Activated CD4-positive, alpha-beta memory T cell treated with anti-CD3 and anti-CD28 coated beads for 36 hours (primary cell): ENCODE results near the gene UBAC2. TPM values are rescaled to one million over a fixed set of nuclear protein-coding genes. Genes with fewer than 3 reads are reported as not detected.

Experiments
- CTCF ChIA-PET: fragments of 350-600 bp; sonication (Branson Sonifier 250); formaldehyde crosslinking; loops from one replicate; lab custom pipeline; 2021; ENCODE audit warnings: antibody characterized with exemption, inconsistent platforms; lab: Charles Lee
- POLR2A ChIA-PET: fragments of 350-600 bp; sonication (Branson Sonifier 250); formaldehyde crosslinking; loops from one replicate; lab custom pipeline; 2021; ENCODE audit warnings: antibody characterized with exemption; lab: Charles Lee
- DNase-seq: peaks from one replicate; pipeline ENCODE4 v3.0.0-alpha.2; 2020
- H3K27ac Mint-ChIP-seq: one replicate; pipeline ENCODE4 v1.8.0; 2021; ENCODE audit warnings: mixed read lengths
- H3K27me3 Mint-ChIP-seq: one replicate; pipeline ENCODE4 v1.8.0; 2021; ENCODE audit warnings: mixed read lengths
- H3K36me3 Mint-ChIP-seq: one replicate; pipeline ENCODE4 v1.8.0; 2021; ENCODE audit warnings: mixed read lengths
- H3K4me1 Mint-ChIP-seq: one replicate; pipeline ENCODE4 v1.8.0; 2021; ENCODE audit warnings: low read depth, mixed read lengths
- H3K4me3 Mint-ChIP-seq: one replicate; pipeline ENCODE4 v1.8.0; 2021; ENCODE audit warnings: mild to moderate bottlenecking, mixed read lengths
- H3K9me3 Mint-ChIP-seq: one replicate; pipeline ENCODE4 v1.8.0; 2021; ENCODE audit warnings: mixed read lengths
- intact Hi-C: fragments of 100-400 bp; cut with micrococcal nuclease; formaldehyde crosslinking; loops from one replicate; pipeline ENCODE4 v1.15.1; 2023
- total RNA-seq, 2 experiments: library from RNA; stranded (reverse); gene quantifications; one replicate each; pipeline ENCODE4 v1.2.3, GENCODE V29; 2021

The UBAC2 gene
- total RNA-seq, 2 experiments from 2014 or later: 51.8 to 54.5 TPM

DNA sequence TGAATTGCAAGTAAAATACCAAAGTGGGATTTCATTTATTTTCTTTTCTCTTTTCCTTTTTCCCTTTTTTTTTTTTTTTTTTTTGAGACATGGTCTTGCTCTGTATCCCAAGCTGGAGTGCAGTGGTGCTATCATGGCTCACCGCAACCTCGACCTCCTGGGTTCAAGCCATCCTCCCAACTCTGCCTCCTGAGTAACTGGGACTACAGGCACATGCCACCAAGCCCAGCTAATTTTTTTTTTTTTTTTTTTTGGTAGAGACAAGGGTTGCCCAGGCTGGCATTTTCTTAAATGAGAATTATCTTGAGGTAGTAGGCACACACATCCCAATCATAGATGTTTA is 175.1 kb downstream of the UBAC2 start:
- no peaks in the 10 kb centered on the region for H3K9me3 Mint-ChIP-seq
- peaks cover 76% of the 10 kb centered on the region for H3K4me1 Mint-ChIP-seq
- no peak overlapping the region for H3K27ac Mint-ChIP-seq
- ChIA-PET POLR2A (interaction anchor here (0.9 to 1.4 kb wide), 2 partner anchors 18 to 23 kb away, joined by 3 to 4 read pairs; no protein-coding TSS in a partner anchor), CTCF (interaction anchor here (4.3 to 7.3 kb wide), 2 partner anchors 12 to 60 kb away, joined by 24 to 25 read pairs; no protein-coding TSS in a partner anchor)
- H3K27me3 Mint-ChIP-seq: no peaks in the 10 kb centered on the region
- H3K4me3 Mint-ChIP-seq: no peak overlapping the region
- H3K36me3 Mint-ChIP-seq: peaks cover 54% of the 10 kb centered on the region
- no peak for DNase-seq
- intact Hi-C loops: no loop called here

- ChIA-PET CTCF (interaction anchor here (1.9 to 7.3 kb wide), 2 partner anchors 60 to 107 kb away, joined by 7 to 24 read pairs; no protein-coding TSS in a partner anchor), POLR2A (interaction anchor here (1.4 kb wide), 1 partner anchor 24 kb away, joined by 4 read pairs; no protein-coding TSS in a partner anchor)
- H3K4me3 Mint-ChIP-seq: no peak overlapping the region
- peaks cover 52% of the 10 kb centered on the region for H3K36me3 Mint-ChIP-seq
- no peaks in the 10 kb centered on the region for H3K9me3 Mint-ChIP-seq
- H3K27me3 Mint-ChIP-seq: no peaks in the 10 kb centered on the region
- DNase-seq: peak; percentile 9
- peaks cover 76% of the 10 kb centered on the region for H3K4me1 Mint-ChIP-seq
- no peak overlapping the region for H3K27ac Mint-ChIP-seq
- intact Hi-C loops: no loop called here
Measured at GRCh38 chr13:99376132-99376531, 175.5 kb downstream of the UBAC2 start.

- Mint-ChIP-seq H3K9me3 (no peaks in the 10 kb centered on the region), H3K27me3 (no peaks in the 10 kb centered on the region), H3K4me1 (peaks cover 79% of the 10 kb centered on the region), H3K4me3 (no peak overlapping the region), H3K36me3 (peaks cover 54% of the 10 kb centered on the region), H3K27ac (no peak overlapping the region)
- ChIA-PET POLR2A (interaction anchor here (1.4 kb wide), 1 partner anchor 25 kb away, joined by 4 read pairs; no protein-coding TSS in a partner anchor), CTCF (interaction anchor here (1.9 to 7.3 kb wide), 2 partner anchors 59 to 107 kb away, joined by 7 to 24 read pairs; no protein-coding TSS in a partner anchor)
- DNase-seq: peak; percentile 9
- intact Hi-C loops: no loop called here
Measured at GRCh38 chr13:99376924-99377323, 176.3 kb downstream of the UBAC2 start.

- Mint-ChIP-seq H3K27ac (no peak overlapping the region), H3K27me3 (no peaks in the 10 kb centered on the region), H3K4me1 (peaks cover 79% of the 10 kb centered on the region), H3K4me3 (no peak overlapping the region), H3K9me3 (no peaks in the 10 kb centered on the region), H3K36me3 (peaks cover 48% of the 10 kb centered on the region)
- intact Hi-C loops: no loop called here
- peak; percentile 5 for DNase-seq
- POLR2A ChIA-PET: no interaction called here
- CTCF ChIA-PET: interaction anchor here (1.9 to 7.3 kb wide), 2 partner anchors 58 to 108 kb away, joined by 7 to 24 read pairs; no protein-coding TSS in a partner anchor
Measured at GRCh38 chr13:99377641-99378040, 177.0 kb downstream of the UBAC2 start.

- intact Hi-C loops: no loop called here
- H3K27me3 Mint-ChIP-seq: no peaks in the 10 kb centered on the region
- H3K36me3 Mint-ChIP-seq: peaks cover 44% of the 10 kb centered on the region
- H3K9me3 Mint-ChIP-seq: no peaks in the 10 kb centered on the region
- peaks cover 84% of the 10 kb centered on the region for H3K4me1 Mint-ChIP-seq
- H3K27ac Mint-ChIP-seq: no peak overlapping the region
- ChIA-PET CTCF (interaction anchor here (1.2 to 1.4 kb wide), 2 partner anchors 55 to 81 kb away, joined by 3 read pairs; no protein-coding TSS in a partner anchor), POLR2A (interaction anchor here (3.1 kb wide), 1 partner anchor 71 kb away, joined by 15 read pairs; the partner anchor contains the start of gene GPR183)
- no peak overlapping the region for H3K4me3 Mint-ChIP-seq
- no peak for DNase-seq
Measured at GRCh38 chr13:99378985-99379733, 178.5 kb downstream of the UBAC2 start.

GRCh38 chr13:99379856-99380801 is 179.5 kb downstream of the UBAC2 start:
- H3K4me3 Mint-ChIP-seq: no peak overlapping the region
- H3K9me3 Mint-ChIP-seq: no peaks in the 10 kb centered on the region
- peak; percentile 8 for DNase-seq
- H3K27me3 Mint-ChIP-seq: no peaks in the 10 kb centered on the region
- ChIA-PET CTCF (interaction anchor here (1.2 to 12.9 kb wide), 14 partner anchors 9 to 203 kb away, joined by 3 to 290 read pairs (median 9); no protein-coding TSS in a partner anchor), POLR2A (interaction anchor here (1.0 to 3.2 kb wide), 16 partner anchors 9 to 179 kb away, joined by 3 to 20 read pairs (median 7); partner anchors contain the start of genes GPR183 and UBAC2)
- H3K36me3 Mint-ChIP-seq: peaks cover 40% of the 10 kb centered on the region
- no peak overlapping the region for H3K27ac Mint-ChIP-seq
- intact Hi-C loops: loop anchor here (2.0 to 5.0 kb wide), 4 partner anchors 13 to 203 kb away; partner anchors contain the start of gene UBAC2
- peaks cover 84% of the 10 kb centered on the region for H3K4me1 Mint-ChIP-seq

GRCh38 chr13:99380921-99381645 is 180.4 kb downstream of the UBAC2 start:
- H3K27ac Mint-ChIP-seq: peak overlapping the region; percentile 89
- peaks cover 84% of the 10 kb centered on the region for H3K4me1 Mint-ChIP-seq
- H3K4me3 Mint-ChIP-seq: peak overlapping the region; percentile 36
- DNase-seq: peak; percentile 87
- CTCF ChIA-PET: interaction anchor here (0.8 to 12.9 kb wide), 15 partner anchors 10 to 204 kb away, joined by 3 to 290 read pairs (median 9); no protein-coding TSS in a partner anchor
- peaks cover 46% of the 10 kb centered on the region for H3K36me3 Mint-ChIP-seq
- POLR2A ChIA-PET: interaction anchor here (0.6 to 3.2 kb wide), 22 partner anchors 8 to 180 kb away, joined by 3 to 20 read pairs (median 5); partner anchors contain the start of genes GPR18, GPR183 and UBAC2
- intact Hi-C loops: loop anchor here (1.0 to 5.0 kb wide), 7 partner anchors 10 to 204 kb away; partner anchors contain the start of gene UBAC2
- H3K9me3 Mint-ChIP-seq: no peaks in the 10 kb centered on the region
- no peaks in the 10 kb centered on the region for H3K27me3 Mint-ChIP-seq

GRCh38 chr13:99381766-99382165 is 181.1 kb downstream of the UBAC2 start:
- Mint-ChIP-seq H3K36me3 (peaks cover 40% of the 10 kb centered on the region), H3K4me3 (no peak overlapping the region), H3K9me3 (no peaks in the 10 kb centered on the region), H3K27me3 (no peaks in the 10 kb centered on the region), H3K4me1 (peaks cover 84% of the 10 kb centered on the region), H3K27ac (peak overlapping the region; percentile 89)
- ChIA-PET CTCF (interaction anchor here (0.8 to 12.9 kb wide), 15 partner anchors 11 to 205 kb away, joined by 3 to 290 read pairs (median 9); no protein-coding TSS in a partner anchor), POLR2A (interaction anchor here (0.9 to 3.2 kb wide), 16 partner anchors 9 to 181 kb away, joined by 3 to 20 read pairs (median 9); partner anchors contain the start of genes GPR18, GPR183 and UBAC2)
- peak; percentile 6 for DNase-seq
- intact Hi-C loops: loop anchor here (1.0 to 5.0 kb wide), 7 partner anchors 10 to 205 kb away; partner anchors contain the start of gene UBAC2

DNA sequence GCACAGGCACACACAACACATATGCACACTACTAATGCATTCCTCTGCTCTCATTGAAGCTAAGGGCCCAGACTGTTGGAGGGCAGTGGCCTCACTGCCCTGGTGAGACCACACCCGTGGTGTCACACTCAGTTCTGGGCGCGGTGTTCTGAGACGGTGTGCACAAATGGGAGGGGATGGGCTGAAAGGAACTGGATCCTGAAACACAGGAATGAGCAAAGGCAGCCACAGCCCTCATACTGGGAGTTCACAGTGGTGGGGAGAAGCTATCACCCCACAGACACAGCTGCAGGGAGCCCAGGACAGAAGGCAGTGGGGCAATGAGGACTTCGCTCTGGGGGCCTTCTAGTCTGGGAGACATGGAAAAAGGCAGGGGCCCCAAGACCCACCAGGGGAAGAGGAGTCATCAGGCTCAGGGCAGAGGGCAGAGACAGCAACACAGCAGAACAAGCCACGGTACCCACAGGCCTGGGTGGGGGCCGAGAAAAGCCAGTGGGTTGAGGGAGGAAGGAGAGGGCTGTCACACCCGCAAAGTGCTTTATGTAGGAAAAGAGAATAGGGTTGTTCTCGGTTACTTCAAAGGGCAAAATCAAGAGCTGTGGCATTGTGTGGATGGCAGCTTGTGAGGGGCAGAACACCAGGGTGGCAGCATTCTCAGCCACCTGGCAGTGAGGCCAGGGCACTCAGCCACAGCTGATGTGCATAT is 181.9 kb downstream of the UBAC2 start:
- ChIA-PET CTCF (interaction anchor here (2.0 to 12.9 kb wide), 5 partner anchors 12 to 206 kb away, joined by 9 to 290 read pairs (median 16); no protein-coding TSS in a partner anchor), POLR2A (interaction anchor here (0.6 to 3.2 kb wide), 17 partner anchors 10 to 182 kb away, joined by 3 to 20 read pairs (median 5); partner anchors contain the start of genes GPR183 and UBAC2)
- Mint-ChIP-seq H3K4me3 (no peak overlapping the region), H3K27me3 (no peaks in the 10 kb centered on the region), H3K4me1 (peaks cover 86% of the 10 kb centered on the region), H3K9me3 (no peaks in the 10 kb centered on the region), H3K27ac (peak overlapping the region; percentile 35), H3K36me3 (peaks cover 38% of the 10 kb centered on the region)
- intact Hi-C loops: loop anchor here (5.0 kb wide), 1 partner anchor 180 kb away; the partner anchor contains the start of gene UBAC2
- DNase-seq: peak; percentile 57
